ENCODE results near the gene RIPK3. TPM values are rescaled to one million over a fixed set of nuclear protein-coding genes. Genes with fewer than 3 reads are reported as not detected.
A peak's percentile ranks its signal among the peaks of the same experiment; 100 is the strongest.

RIPK3 gene
- total RNA-seq, 1 donor from 2014 or later: 3.5 TPM

DNA sequence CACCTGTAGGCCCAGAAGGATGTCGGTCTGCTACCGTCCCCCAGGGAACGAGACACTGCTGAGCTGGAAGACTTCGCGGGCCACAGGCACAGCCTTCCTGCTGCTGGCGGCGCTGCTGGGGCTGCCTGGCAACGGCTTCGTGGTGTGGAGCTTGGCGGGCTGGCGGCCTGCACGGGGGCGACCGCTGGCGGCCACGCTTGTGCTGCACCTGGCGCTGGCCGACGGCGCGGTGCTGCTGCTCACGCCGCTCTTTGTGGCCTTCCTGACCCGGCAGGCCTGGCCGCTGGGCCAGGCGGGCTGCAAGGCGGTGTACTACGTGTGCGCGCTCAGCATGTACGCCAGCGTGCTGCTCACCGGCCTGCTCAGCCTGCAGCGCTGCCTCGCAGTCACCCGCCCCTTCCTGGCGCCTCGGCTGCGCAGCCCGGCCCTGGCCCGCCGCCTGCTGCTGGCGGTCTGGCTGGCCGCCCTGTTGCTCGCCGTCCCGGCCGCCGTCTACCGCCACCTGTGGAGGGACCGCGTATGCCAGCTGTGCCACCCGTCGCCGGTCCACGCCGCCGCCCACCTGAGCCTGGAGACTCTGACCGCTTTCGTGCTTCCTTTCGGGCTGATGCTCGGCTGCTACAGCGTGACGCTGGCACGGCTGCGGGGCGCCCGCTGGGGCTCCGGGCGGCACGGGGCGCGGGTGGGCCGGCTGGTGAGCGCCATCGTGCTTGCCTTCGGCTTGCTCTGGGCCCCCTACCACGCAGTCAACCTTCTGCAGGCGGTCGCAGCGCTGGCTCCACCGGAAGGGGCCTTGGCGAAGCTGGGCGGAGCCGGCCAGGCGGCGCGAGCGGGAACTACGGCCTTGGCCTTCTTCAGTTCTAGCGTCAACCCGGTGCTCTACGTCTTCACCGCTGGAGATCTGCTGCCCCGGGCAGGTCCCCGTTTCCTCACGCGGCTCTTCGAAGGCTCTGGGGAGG lies 28.9 kb downstream of the RIPK3 start, which contains the start of gene LTB4R:
TSS of gene LTB4R (plus strand) at position 857 of the 959 bp plus-strand sequence. CDS start 4,150 bp downstream, outside the sequence.
- intact Hi-C loops (cut with micrococcal nuclease): no loop called here
- DNase-seq (peak; percentile 87), ATAC-seq (peak; percentile 87)

DNA sequence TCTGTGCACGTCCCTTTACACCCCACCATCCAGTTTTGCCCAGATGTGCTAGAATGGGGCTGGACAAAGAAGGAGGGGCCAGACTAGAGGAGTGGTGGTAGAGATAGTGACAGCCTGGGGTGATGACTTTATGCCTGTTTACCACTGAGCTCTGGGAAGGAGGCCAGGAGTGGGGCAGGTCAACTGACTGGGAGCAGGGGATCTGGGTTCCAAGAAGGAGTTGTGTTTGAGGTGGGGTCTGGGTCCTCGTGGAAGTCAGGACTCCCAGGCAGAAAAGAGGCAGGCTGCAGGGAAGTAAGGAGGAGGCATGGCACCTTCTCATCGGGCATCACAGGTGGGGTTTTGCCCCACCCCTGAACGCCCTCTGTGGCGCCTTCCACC lies 29.5 kb downstream of the RIPK3 start:
- intact Hi-C loops (cut with micrococcal nuclease): no loop called here
- no peak for DNase-seq
- peak; percentile 0 for ATAC-seq

DNA sequence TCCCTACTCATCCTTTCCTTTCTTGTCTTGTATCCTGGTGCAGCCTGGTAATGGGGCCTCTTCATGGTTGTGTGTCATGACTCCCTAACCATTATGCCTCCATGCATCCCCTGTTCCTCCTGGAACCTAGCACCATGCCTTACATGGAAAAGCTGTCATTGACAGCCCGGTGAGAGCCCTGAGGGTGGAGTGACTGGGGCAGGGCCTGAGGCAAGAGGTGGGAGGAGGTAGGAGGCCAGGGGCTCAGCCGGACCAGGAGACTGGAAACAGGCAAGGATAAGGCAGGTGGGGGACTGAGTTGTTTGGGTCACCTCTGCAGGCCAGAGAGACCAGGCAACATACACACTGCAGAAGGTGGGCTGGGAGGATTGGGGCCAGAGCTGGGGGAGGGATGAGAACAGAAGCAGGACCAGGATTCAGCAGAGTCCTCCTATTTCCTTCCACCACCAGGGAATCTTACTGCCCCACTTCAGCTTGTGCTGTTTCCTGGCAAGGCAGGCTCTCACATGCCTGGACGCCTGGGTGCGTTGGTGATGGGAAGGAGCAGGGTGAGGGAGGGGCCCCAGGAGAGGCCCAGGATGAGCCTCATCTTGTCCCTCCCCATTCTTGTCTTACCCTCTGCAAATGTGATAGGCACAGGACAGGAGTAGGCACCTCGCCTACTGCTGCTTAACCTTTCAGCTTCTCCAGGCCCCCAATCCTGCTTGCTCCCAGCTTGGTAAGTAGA lies 30.1 kb downstream of the RIPK3 start, which contains the start of gene LTB4R2:
TSS of gene LTB4R2 (plus strand) at position 603 of the 727 bp plus-strand sequence. CDS start 525 bp downstream, outside the sequence.
- ATAC-seq (no peak), DNase-seq (no peak)
- intact Hi-C loops (cut with micrococcal nuclease): no loop called here

DNA sequence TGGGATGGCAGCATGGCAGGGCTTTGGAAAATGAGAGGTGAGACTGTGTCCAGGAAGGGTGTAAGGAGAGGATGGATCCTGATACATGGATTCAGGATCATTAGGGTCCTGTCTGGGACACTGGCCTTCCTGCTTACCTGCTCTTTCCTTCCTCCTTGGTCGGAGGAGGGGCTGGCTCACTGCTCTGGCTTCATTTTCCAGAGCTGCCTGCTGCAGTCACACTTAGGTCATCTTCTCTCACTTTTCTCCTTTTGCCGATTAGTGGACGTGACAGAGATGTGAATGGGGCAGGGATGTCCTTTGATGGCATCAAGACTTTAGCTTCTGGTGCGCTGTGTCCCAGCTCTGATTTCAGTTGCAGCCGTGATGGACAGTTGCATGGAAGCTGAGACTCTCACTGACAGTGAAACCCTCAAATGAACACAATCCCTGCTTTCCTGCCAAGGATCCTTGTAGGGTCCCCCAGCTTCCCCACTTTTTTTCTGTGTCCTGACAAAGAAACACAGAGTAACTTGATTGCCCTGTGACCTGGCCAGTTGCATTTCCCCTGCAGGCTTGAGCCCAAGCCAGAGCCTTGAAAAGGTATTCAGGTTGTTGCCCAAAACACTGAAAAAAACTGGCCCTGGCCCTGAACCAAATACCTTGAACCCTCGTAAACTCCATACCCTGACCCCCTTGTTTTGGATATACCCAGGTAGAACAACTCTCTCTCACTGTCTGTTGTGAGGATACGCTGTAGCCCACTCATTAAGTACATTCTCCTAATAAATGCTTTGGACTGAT lies 31.3 kb downstream of the RIPK3 start:
- intact Hi-C loops (cut with micrococcal nuclease): no loop called here
- DNase-seq: no peak
- ATAC-seq: no peak

DNA sequence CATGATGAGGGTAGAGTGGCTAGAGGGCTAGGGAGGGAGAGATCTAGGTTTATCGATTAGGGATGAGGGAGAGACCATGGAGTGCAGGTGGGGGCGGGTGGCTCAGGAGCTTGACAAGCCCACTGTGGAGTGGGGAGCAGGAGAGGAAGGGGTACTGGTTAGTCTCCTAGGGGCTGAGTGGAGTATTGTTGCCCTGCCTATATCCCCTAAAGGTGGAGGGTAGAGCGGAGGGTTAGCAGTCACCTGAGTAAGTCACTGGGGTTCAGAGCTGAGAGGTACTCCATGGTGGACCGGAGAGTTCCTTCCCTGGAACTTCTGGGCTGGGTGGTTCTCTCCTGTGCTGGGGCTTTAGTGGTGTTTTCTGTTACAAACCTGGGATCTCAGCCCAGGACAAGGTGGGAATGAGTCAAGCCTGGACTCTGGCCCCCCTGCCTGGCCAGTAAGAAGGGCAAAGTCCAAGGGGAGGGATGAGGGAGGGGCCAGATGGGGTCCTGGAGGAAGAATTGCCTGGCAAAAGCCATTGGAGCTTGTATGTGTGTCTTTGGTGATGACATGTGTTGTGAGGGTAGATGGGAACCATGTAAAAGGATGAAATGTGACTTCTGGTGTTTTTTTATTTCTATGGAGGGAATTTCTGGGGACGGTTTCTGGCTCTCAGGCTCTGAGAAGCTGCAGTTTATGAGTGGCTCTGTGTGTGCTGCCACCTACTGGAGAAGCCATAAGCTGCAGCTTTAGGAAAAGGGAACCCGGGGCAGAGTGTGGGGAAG lies 32.0 kb downstream of the RIPK3 start, which contains the start of gene CIDEB:
TSS of gene CIDEB (minus strand) at position 403 of the 767 bp plus-strand sequence. CDS start at position 284, 119 bp downstream.
- intact Hi-C loops (cut with micrococcal nuclease): no loop called here
- DNase-seq: peak; percentile 55
- ATAC-seq: peak; percentile 8

DNA sequence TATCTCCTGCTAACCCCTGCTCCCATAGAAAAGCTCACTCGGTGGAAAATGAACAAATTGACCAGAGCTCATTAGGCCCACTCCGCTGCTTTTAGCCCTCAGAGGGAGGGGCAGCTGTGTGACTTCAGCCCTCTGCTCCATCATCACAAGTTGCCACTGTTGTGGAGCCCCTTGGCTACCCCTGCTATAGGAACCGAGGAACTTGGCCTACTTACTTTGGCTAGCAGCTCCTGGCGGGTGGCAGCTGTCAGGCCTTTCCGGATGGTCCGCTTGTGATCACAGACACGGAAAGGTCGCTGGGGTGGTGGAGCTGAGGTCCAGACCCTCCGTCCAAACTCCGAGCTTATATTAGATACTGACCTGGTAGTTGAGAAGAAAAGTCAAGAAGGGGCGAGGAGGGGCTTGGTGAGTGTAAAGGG lies 32.6 kb downstream of the RIPK3 start:
- DNase-seq: no peak
- intact Hi-C loops (cut with micrococcal nuclease): no loop called here
- no peak for ATAC-seq

DNA sequence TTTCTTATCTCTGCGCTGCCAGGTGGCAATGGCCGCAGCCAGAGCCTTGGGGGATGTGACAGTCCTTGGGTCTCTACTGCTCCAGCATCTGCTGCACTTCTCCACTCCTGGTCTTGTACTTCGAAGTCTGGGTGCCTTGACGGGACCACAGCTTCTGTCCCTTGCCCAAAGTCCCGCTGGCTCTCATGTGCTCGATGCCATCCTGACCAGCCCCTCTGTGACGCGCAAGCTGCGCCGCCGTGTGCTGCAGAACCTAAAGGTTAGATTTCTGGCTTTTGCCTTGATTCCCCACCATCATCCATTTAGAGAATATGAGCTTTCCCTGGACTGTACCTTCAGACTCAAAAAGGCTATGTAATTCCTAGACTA lies 35.8 kb downstream of the RIPK3 start:
- ATAC-seq: no peak
- intact Hi-C loops (cut with micrococcal nuclease): no loop called here
- no peak for DNase-seq

DNA sequence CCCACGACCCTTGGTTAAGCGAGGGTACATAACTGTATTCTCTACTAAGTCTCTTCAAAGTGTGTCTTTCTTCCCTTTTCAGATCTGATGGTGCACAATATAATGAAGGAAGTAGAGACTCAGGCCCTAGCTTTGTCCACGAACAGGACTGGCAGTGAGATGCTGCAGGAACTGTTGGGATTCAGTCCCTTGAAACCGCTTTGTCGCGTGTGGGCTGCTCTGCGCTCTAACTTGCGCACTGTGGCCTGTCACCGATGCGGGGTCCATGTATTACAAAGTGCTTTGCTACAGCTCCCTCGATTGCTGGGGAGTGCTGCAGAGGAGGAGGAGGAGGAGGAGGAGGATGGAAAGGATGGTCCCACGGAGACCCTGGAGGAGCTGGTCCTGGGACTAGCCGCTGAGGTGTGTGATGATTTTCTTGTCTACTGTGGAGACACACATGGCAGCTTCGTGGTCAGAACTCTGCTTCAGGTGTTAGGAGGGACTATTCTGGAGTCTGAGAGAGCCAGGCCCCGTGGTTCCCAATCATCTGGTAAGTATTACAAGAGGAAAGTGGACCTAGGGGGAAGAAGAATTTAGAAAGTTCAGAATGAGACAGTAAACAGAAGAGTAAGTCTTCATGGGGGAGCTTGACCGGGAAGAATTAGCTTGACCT lies 39.3 kb downstream of the RIPK3 start:
- DNase-seq (no peak), ATAC-seq (no peak)
- intact Hi-C loops (cut with micrococcal nuclease): no loop called here

DNA sequence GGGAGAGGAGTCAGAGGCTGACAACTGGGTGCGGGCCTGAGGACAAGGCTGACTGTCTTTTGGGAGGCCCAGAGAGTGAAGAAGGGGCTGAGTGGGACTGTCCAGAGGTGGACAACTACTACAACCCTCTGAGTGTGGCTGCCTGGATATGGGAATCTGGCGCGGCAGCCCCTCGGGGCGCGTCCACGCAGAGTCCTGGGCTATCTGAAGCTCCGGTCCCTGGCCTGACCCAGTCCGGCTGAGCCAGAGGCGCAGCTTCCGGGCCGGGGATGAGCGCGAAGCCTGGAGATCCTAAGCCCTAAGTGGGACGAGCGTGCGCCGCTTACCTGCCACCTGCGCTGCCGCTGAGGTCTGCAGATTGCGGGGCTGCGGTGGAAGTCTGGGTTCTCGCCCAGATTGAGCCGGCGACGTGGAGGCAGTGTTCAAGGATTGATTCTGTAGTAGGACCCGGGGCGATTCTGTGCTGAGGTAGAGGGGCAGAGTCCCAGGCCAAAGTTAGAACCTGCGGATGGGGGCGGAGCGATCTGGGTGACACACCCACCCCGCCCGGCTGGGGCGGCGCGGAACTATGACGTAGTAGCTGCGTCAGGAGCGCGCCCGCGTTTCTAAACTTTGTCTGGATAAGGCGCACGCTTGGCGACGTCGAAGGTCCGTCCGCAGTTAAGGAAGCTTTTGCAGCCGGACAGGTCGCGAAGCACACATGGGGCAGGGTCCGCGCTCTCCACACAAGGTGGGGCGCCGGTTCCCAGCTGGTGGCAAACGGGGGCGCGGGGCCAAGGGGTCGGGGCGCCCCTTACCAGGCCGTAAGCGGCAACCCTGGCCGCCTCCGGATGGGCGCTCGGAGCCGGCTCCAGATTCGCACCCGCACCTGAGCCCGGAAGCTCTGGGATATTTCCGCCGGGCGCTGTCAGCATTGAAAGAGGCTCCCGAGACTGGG lies 40.3 kb downstream of the RIPK3 start, which contains the start of the genes DHRS1 and NOP9:
TSS of gene DHRS1 (minus strand) at position 526 of the 937 bp plus-strand sequence. CDS start 674 bp downstream, outside the sequence.
TSS of gene NOP9 (plus strand) at position 596 of the 937 bp plus-strand sequence. CDS start at position 701, 105 bp downstream.
- ATAC-seq: peak; percentile 92
- peak; percentile 94 for DNase-seq
- intact Hi-C loops (cut with micrococcal nuclease): no loop called here

DNA sequence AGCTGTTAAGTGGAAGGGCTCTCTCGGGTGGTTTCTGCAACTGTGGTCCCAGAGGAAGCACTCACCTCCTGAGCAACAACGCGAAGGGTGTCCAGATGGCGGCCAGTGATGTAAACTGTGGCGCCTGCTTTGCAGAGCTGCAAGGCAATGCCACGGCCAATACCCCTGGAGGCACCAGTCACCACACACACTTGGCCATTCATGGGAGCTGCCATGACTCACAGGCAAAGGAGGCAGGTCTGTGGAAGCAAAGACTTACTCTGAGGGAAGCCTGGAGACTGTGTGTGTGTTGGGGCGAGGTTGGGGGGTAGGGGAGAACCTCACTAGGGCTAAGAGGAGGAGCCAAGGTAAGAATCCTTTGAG lies 40.9 kb downstream of the RIPK3 start:
- no peak for DNase-seq
- intact Hi-C loops (cut with micrococcal nuclease): no loop called here
- ATAC-seq: peak; percentile 4

DNA sequence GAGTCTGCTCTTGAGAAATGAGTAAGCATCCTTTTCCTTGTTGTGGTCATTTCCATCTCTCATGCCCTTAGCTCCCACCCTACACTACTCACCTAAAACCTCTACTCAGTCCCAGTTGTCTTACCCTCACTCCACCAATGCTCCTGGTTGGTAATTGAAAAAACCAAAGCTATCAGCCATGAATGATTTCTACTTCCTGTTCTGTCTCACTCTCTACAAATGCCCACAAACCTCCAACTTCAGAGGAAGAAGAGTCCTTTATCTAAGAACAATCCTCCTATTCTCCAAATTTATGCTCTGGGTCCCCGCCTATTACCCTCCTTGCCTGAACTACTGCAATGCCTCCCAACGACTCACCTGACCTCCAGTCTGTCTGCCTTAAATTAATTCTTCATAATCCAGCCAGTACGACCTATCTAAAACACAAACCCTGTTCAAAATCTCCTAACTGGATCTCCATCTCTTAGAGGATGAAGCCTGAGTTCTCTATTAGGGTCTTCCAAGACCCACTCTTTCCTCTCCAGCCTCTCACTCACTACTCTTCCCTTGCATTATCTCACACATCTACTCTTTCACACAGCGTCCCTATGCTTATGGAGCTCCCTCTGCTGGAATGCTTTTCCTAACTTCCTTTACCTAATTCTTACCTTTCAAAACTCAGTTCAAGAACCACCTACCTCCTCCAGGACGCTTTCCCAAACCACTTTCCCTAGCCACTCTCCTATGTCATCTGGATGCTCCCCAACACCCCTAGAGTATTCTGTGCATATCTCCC lies 42.4 kb downstream of the RIPK3 start:
- ATAC-seq (no peak), DNase-seq (no peak)
- intact Hi-C loops (cut with micrococcal nuclease): no loop called here

DNA sequence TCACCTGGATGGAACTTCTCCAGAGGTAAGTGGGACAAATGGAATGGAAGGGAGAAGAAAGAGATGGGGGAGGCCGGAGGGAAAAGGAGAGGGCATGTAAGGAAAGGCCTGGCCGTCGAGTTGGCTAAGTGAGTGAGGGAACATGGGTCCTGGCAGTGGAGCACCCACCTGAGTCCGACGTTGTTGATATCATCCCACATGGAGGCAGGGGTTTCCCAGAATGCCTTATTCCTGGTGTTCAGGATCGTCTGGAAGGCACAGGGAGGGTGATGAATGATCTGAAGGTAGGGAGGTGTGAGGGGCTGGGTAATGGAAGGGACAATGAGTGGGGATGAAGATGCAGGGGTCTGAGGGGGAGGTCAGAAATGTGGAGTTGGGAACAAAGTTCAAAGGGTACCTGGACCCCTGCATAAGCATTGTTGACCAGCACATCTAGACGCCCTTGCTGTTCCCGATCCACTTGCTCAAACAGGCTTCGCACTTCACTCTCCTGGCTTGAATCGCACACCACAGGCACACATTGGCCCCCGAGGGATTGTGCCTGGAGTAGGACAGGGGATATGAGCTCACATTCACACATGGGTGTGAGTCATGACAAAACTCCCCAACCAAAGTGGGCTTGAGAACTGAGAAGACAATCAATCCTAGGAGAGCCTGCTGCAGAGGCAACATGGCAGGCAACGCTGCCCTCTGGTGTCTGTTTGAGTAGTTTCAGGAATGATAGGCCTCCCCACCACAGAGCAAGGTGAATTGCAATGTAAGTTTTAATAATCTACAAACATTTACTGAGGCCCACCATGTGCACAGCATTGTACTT lies 43.2 kb downstream of the RIPK3 start:
- intact Hi-C loops (cut with micrococcal nuclease): no loop called here
- DNase-seq (peak; percentile 60), ATAC-seq (peak; percentile 62)

DNA sequence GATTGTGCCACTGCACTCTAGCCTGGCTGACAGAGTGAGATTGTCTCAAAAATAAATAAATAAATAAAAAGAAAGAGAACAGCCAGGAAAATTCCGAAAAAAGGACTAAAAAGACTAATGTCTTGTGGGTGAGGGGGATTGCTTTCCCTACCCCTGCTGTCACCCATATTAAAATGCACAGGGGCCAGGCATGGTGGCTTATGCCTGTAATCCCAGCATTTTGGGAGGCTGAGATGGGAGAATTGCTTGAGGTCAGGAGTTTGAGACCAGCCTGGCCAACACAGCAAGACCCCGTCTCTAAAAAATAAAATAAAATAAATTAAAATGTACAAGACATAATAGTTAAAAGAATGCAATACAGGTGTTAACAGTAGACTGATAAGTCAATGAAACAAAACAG lies 46.3 kb downstream of the RIPK3 start:
- DNase-seq (no peak), ATAC-seq (no peak)
- intact Hi-C loops (cut with micrococcal nuclease): loop anchor here (5.0 kb wide), 1 partner anchor 46 kb away; no protein-coding TSS in a partner anchor

DNA sequence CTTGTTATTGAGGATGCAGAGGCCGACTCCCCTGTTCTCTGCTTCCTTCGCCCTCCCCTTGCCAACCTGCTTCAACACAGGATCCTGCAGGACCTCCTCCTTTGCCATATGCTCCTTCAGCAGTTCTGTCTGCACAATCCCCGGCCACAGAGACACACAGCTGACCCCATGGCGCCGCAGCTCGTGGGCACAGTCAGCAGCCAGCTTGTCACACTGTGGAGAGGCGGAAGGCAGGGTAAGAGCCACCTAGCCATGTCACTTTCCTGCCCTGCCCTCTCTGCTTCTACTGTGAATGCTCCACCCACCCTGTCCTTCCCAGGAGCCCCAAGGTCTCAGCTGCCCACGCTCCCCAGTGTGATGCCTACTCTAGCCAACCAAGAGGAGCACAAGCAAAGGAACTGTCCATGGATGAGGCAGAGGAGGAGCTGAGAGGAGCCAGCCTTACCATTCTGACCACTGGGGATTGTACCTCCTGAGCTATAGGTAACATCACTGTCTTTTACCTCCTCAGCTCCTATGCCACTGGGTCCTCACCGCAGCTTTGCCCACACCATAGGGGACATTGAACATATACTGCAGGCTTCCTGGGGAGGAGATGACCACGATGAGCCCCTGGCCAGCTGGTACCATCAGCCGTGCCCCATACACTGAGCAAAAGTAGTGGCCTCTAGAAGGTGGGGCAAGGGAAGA lies 47.5 kb downstream of the RIPK3 start:
- DNase-seq: no peak
- intact Hi-C loops (cut with micrococcal nuclease): loop anchor here (5.0 kb wide), 1 partner anchor 45 kb away; no protein-coding TSS in a partner anchor
- no peak for ATAC-seq
